IPS-15b (cell line): ENCODE data around the gene LRRC74A.

Experiments used
- H3K27me3 ChIP-seq: one replicate; pipeline ENCODE4 v1.6.1; 2013; ENCODE audit warnings: low read length; ENCODE audit not compliant: control insufficient read depth, insufficient read depth
- H3K36me3 ChIP-seq: one replicate; pipeline ENCODE4 v1.6.1; 2013; ENCODE audit warnings: low read length; ENCODE audit not compliant: control insufficient read depth, insufficient read depth
- H3K4me1 ChIP-seq: one replicate; pipeline ENCODE4 v1.6.1; 2013; ENCODE audit warnings: mild to moderate bottlenecking, low read length; ENCODE audit not compliant: control insufficient read depth, insufficient read depth
- H3K4me3 ChIP-seq: one replicate; pipeline ENCODE4 v1.5.1; 2013; ENCODE audit warnings: low read depth, low read length
- H3K9ac ChIP-seq: one replicate; pipeline ENCODE4 v1.6.1; 2013; ENCODE audit warnings: low read depth, mild to moderate bottlenecking, low read length
- H3K9me3 ChIP-seq: one replicate; pipeline ENCODE4 v1.6.1; 2013; ENCODE audit warnings: mild to moderate bottlenecking, low read length; ENCODE audit not compliant: control insufficient read depth, insufficient read depth

The LRRC74A gene

DNA sequence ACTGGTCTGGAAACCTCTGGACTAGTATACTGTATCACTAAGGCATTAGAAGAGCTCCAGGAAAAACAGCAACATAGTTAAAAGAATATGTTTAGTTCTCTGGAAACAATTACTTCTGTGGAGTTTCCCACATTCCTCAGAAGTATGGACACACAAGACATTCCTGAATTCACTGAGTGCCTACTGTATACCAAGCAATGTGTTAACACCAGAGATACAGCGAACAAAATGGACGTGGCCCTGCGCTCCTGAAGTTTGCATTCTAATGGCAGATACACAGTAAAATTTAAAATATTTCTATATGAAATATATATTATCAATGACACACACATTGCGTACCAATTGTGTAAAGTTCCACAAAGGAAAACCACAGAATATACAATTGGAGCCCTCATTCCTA lies 14.6 kb upstream of the LRRC74A start:
- H3K4me3 ChIP-seq, result peak overlapping the region; percentile 78
- H3K4me1 ChIP-seq, result peaks cover 8% of the 10 kb centered on the region
- peak overlapping the region; percentile 70 for H3K9ac ChIP-seq
- peaks cover 14% of the 10 kb centered on the region for H3K36me3 ChIP-seq
- H3K27me3 ChIP-seq, result no peaks in the 10 kb centered on the region
- H3K9me3 ChIP-seq, result no peaks in the 10 kb centered on the region

GRCh38 chr14:76812093-76812421 lies 14.2 kb upstream of the LRRC74A start:
- Histone ChIP-seq H3K9ac (peak overlapping the region; percentile 70), H3K4me3 (peak overlapping the region; percentile 78), H3K36me3 (peaks cover 13% of the 10 kb centered on the region), H3K9me3 (no peaks in the 10 kb centered on the region), H3K27me3 (peaks cover 2% of the 10 kb centered on the region), H3K4me1 (peaks cover 8% of the 10 kb centered on the region)

DNA sequence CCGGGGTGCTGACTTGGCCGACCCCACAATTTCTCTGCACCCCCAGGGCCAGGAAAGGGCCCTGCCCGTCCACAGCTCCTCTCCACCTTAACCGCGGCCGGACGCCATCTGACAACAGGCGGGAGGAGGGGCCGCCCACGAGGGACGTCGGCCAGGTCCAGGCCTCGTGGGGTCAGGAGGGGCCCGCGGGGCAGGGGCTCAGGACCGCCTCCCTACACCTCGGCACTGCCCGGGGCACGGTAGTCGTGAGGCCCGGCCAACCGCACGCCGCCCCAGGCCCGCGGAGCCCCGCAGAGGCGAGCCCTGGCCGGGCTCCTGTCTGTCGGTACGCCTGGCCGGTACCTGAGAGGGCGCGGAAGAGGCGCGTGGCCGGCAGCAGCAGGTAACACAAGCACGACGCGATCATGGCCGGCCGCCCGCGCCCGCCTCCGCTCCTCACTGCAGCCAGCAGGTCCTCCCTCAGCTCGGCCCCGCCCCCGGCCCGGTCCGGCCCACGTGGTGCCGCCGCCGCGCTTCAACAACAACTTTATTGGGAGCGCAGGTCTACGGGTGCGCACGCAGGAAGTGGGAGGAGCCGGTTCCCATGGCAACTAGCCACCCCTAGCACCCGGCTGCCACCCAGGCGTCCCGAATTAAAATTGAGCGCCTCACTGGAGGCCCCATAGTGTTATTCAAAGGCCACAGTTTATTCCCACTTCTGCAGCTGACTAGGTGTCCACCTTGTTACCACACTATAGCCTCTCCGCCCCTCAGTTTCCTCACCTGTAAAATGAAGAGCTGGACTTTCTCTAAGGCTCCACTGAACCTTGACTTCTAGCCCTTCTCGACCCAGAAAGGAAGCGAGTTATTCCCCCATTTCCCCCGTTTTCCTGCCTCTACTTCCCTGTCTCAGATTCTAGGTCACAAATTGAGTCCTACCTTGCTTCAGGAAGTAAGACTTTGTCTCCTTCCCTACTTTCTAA lies 13.5 kb upstream of the LRRC74A start, which contains the start of gene ANGEL1:
ANGEL1 (minus strand) TSS at position 461 of the 962 bp plus-strand sequence; CDS start at position 406, 55 bp downstream.
- H3K4me1 ChIP-seq, result peaks cover 8% of the 10 kb centered on the region
- H3K27me3 ChIP-seq, result peaks cover 2% of the 10 kb centered on the region
- H3K36me3 ChIP-seq, result peaks cover 7% of the 10 kb centered on the region
- H3K4me3 ChIP-seq, result peak within 1 kb of the TSS; percentile 78
- no peaks in the 10 kb centered on the region for H3K9me3 ChIP-seq
- peak within 1 kb of the TSS; percentile 70 for H3K9ac ChIP-seq

DNA sequence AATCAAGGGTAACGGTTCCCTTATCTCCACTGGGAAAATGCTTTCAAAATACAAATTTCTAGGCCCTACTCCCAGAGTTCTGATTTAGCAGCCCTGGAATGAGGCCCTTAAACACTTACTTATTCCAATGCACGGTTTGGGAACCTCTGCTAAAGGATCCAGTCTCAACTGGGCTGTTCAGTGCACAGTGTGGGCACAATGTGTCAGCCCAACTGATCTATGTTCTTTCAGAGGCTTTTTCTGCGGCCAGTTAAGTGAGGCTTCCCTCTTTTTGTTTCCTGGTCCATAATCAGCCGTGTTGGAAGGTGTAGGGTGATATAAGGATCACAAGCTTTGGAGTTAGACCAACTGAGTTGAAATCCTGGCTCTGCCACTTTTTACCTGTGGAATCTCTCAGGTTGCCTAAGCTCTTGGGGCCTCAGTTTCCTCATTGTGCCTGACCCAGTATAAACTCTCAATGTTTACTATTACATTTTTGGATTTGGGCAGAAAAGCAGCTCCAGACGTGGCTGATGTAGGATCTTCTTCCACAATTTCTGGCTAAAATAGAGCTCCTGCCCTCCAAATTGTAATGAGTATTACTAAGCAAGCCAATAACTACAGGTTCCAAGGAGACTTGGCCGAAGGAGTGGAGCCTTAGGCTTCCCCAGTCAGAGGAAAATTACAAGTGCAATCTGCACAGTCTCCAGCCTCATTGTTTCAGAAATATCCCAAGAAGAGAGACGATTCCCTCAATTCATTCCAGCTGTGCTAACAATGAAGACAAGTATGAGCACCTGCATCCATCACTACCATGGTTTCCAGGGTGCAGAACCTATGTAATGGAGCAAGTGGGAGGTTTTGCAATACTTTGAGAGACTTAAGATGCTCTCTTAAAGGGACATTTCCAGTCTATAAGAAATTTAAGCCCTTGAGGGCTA lies 11.2 kb upstream of the LRRC74A start:
- H3K36me3 ChIP-seq, result no peaks in the 10 kb centered on the region
- H3K9ac ChIP-seq, result no peak overlapping the region
- no peaks in the 10 kb centered on the region for H3K9me3 ChIP-seq
- no peak overlapping the region for H3K4me3 ChIP-seq
- H3K27me3 ChIP-seq, result peaks cover 4% of the 10 kb centered on the region
- H3K4me1 ChIP-seq, result peaks cover 8% of the 10 kb centered on the region

- Histone ChIP-seq H3K9me3 (no peaks in the 10 kb centered on the region), H3K4me3 (no peak overlapping the region), H3K9ac (no peak overlapping the region), H3K27me3 (peaks cover 4% of the 10 kb centered on the region), H3K36me3 (no peaks in the 10 kb centered on the region), H3K4me1 (no peaks in the 10 kb centered on the region)
These were observed 5.5 kb upstream of the LRRC74A start for GRCh38 chr14:76820700-76821099.

GRCh38 chr14:76827696-76828296 lies 1.6 kb downstream of the LRRC74A start:
- Histone ChIP-seq H3K36me3 (no peaks in the 10 kb centered on the region), H3K27me3 (no peaks in the 10 kb centered on the region), H3K9ac (no peak overlapping the region), H3K9me3 (no peaks in the 10 kb centered on the region), H3K4me1 (peaks cover 9% of the 10 kb centered on the region), H3K4me3 (no peak overlapping the region)

DNA sequence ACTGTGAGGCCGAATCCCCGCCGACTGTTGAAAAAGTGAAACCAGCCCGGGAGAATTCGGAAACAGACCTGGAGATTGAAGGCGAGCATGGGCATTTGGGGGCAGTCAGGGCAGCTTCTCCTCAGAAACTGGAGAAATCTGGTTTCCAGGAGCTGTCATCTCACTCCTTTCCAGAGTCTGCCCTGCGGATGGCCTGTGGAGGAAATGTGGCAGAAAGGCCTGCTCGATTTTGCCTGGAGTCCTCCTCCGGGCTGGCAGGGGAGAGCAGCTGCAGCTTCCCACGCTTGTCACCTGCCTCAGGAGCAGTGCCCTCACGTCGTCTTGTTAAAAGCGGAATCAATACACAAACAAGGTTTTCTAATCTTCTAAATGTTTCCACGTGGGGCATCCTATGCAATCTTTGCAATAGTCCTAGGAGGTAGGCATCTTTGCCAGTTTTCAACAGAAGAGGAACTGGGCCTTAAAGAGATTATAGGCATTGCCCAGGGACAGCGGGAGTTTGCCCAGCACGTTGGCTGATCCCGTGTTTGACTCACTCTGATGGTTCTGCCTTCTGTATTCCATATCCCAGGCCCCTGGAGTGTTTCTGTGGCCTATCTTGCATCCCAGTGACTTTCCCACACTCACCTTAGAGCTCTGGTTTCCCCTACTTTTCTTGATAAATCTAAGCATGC lies 2.3 kb downstream of the LRRC74A start:
- Histone ChIP-seq H3K4me3 (no peak overlapping the region), H3K36me3 (no peaks in the 10 kb centered on the region), H3K4me1 (peaks cover 9% of the 10 kb centered on the region), H3K27me3 (no peaks in the 10 kb centered on the region), H3K9ac (no peak overlapping the region), H3K9me3 (no peaks in the 10 kb centered on the region)

DNA sequence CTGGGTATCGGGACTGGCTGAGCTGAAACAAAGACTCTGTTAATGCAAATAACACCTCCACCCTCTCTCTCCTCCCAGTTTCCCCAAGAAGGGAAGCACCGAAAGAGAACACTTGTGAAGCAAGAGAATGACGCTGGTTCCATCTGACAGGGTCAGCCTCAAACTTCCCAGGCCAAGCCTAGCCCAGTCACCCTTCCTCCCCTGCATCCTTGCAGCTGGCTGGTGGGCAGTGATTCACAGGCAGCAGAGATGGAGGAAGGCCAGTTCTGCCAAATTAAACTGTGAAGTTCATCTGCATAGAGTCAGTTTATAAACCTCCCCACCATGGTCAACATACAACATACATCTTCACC lies 2.8 kb downstream of the LRRC74A start:
- Histone ChIP-seq H3K4me3 (no peak overlapping the region), H3K36me3 (no peaks in the 10 kb centered on the region), H3K9me3 (no peaks in the 10 kb centered on the region), H3K9ac (no peak overlapping the region), H3K4me1 (peaks cover 9% of the 10 kb centered on the region), H3K27me3 (no peaks in the 10 kb centered on the region)

- Histone ChIP-seq H3K36me3 (no peaks in the 10 kb centered on the region), H3K4me1 (peaks cover 9% of the 10 kb centered on the region), H3K9ac (no peak overlapping the region), H3K27me3 (no peaks in the 10 kb centered on the region), H3K9me3 (no peaks in the 10 kb centered on the region), H3K4me3 (no peak overlapping the region)
These were observed 3.6 kb downstream of the LRRC74A start for GRCh38 chr14:76829650-76830421.

GRCh38 chr14:76830556-76830955 lies 4.3 kb downstream of the LRRC74A start:
- no peaks in the 10 kb centered on the region for H3K9me3 ChIP-seq
- peaks cover 9% of the 10 kb centered on the region for H3K4me1 ChIP-seq
- no peaks in the 10 kb centered on the region for H3K27me3 ChIP-seq
- H3K36me3 ChIP-seq, result no peaks in the 10 kb centered on the region
- H3K4me3 ChIP-seq, result no peak overlapping the region
- no peak overlapping the region for H3K9ac ChIP-seq
